KOPT-K1 (cell line): Measurements from ENCODE around the gene APLP2.
"Not testable (repeated sequence)": the region's sequence is repeated elsewhere in the genome, so short reads cannot be mapped to it uniquely, and the experiment has no call there.

Experiments
- H3K27ac ChIP-seq: fragments of 200-600 bp; sonication (generic); 2 replicates; pipeline ENCODE4 v1.5.1; 2016; ENCODE audit warnings: antibody characterized with exemption, mild to moderate bottlenecking, low read depth, low read length; ENCODE audit not compliant: poor library complexity, severe bottlenecking
- H3K36me3 ChIP-seq: fragments of 200-600 bp; sonication (generic); 2 replicates; pipeline ENCODE4 v1.5.1; 2017; ENCODE audit warnings: antibody characterized with exemption, mild to moderate bottlenecking, low read length, moderate library complexity; ENCODE audit not compliant: insufficient read depth
- H3K9me3 ChIP-seq: fragments of 200-600 bp; sonication (generic); 2 replicates; pipeline ENCODE4 v1.5.1; 2017; ENCODE audit warnings: antibody characterized with exemption, low read length, mild to moderate bottlenecking; ENCODE audit not compliant: insufficient read depth, poor library complexity, severe bottlenecking

Gene APLP2

GRCh38 chr11:130094614-130095013, 24.9 kb downstream of the APLP2 start:
- H3K9me3 ChIP-seq = no peaks in the 10 kb centered on the region
- no peaks in the 10 kb centered on the region for H3K36me3 ChIP-seq
- no peak overlapping the region for H3K27ac ChIP-seq

GRCh38 chr11:130095326-130095725, 25.6 kb downstream of the APLP2 start:
- H3K27ac ChIP-seq = no peak overlapping the region
- no peaks in the 10 kb centered on the region for H3K9me3 ChIP-seq
- H3K36me3 ChIP-seq = no peaks in the 10 kb centered on the region

GRCh38 chr11:130096042-130096441, 26.3 kb downstream of the APLP2 start:
- Histone ChIP-seq H3K36me3 (no peaks in the 10 kb centered on the region), H3K9me3 (no peaks in the 10 kb centered on the region), H3K27ac (no peak overlapping the region)

GRCh38 chr11:130096823-130097222, 27.1 kb downstream of the APLP2 start:
- Histone ChIP-seq H3K9me3 (no peaks in the 10 kb centered on the region), H3K36me3 (no peaks in the 10 kb centered on the region), H3K27ac (no peak overlapping the region)

GRCh38 chr11:130097285-130097684, 27.6 kb downstream of the APLP2 start:
- Histone ChIP-seq H3K27ac (no peak overlapping the region), H3K36me3 (no peaks in the 10 kb centered on the region), H3K9me3 (no peaks in the 10 kb centered on the region)

- Histone ChIP-seq H3K36me3 (no peaks in the 10 kb centered on the region), H3K9me3 (no peaks in the 10 kb centered on the region), H3K27ac (no peak overlapping the region)
These were observed 29.7 kb downstream of the APLP2 start for GRCh38 chr11:130099356-130099755.

GRCh38 chr11:130100381-130101095, 30.8 kb downstream of the APLP2 start:
- no peaks in the 10 kb centered on the region for H3K9me3 ChIP-seq
- H3K27ac ChIP-seq = no peak overlapping the region
- H3K36me3 ChIP-seq = no peaks in the 10 kb centered on the region

GRCh38 chr11:130101661-130102060, 32.0 kb downstream of the APLP2 start:
- no peaks in the 10 kb centered on the region for H3K36me3 ChIP-seq
- no peaks in the 10 kb centered on the region for H3K9me3 ChIP-seq
- H3K27ac ChIP-seq = no peak overlapping the region

- H3K27ac ChIP-seq = no peak overlapping the region
These were observed 32.9 kb downstream of the APLP2 start for GRCh38 chr11:130102301-130103249.

GRCh38 chr11:130103296-130103814, 33.7 kb downstream of the APLP2 start:
- Histone ChIP-seq H3K9me3 (no peaks in the 10 kb centered on the region), H3K27ac (no peak overlapping the region), H3K36me3 (no peaks in the 10 kb centered on the region)

More at GRCh38 chr11:130102301-130103249, 32.9 kb downstream of the APLP2 start:
- Histone ChIP-seq H3K36me3 (no peaks in the 10 kb centered on the region), H3K9me3 (no peaks in the 10 kb centered on the region)

GRCh38 chr11:130106381-130106780, 36.7 kb downstream of the APLP2 start:
- Histone ChIP-seq H3K9me3 (no peaks in the 10 kb centered on the region), H3K27ac (no peak overlapping the region), H3K36me3 (no peaks in the 10 kb centered on the region)

- H3K9me3 ChIP-seq, H3K36me3 ChIP-seq, H3K27ac ChIP-seq: not testable (repeated sequence)
These were observed 39.0 kb downstream of the APLP2 start for GRCh38 chr11:130108671-130109070.

- H3K27ac ChIP-seq = peak overlapping the region; percentile 67
- H3K36me3 ChIP-seq = peaks cover 10% of the 10 kb centered on the region; the same call in 1 of the 2 replicates
- H3K9me3 ChIP-seq = no peaks in the 10 kb centered on the region
These were observed 39.7 kb downstream of the APLP2 start for GRCh38 chr11:130109386-130109785.

GRCh38 chr11:130110339-130111108, 40.8 kb downstream of the APLP2 start:
- peaks cover 10% of the 10 kb centered on the region; the same call in 1 of the 2 replicates for H3K36me3 ChIP-seq
- H3K27ac ChIP-seq = peak overlapping the region; percentile 67
- no peaks in the 10 kb centered on the region for H3K9me3 ChIP-seq
